Fibroblast of lung (primary cell): Measurements from ENCODE around the gene FAM156A. TPM values are rescaled to one million over a fixed set of nuclear protein-coding genes. Genes with fewer than 3 reads are reported as not detected.
"Not testable (repeated sequence)": the region's sequence is repeated elsewhere in the genome, so short reads cannot be mapped to it uniquely, and the experiment has no call there.

Experiments used
- DNase-seq, 2 donors: peaks; one replicate each; pipeline versions ENCODE4 v3.0.0 to v3.0.0-alpha.2; 2010; ENCODE audit warnings: low read depth in 2 of 2
- H2AFZ ChIP-seq: 2 replicates; pipeline ENCODE4 v1.5.1; 2012; ENCODE audit warnings: low read length, control low read depth, inconsistent platforms
- H3K27ac ChIP-seq: 2 replicates; pipeline ENCODE4 v1.5.1; 2011; ENCODE audit warnings: low read length, control low read depth; ENCODE audit not compliant: insufficient read depth
- H3K27me3 ChIP-seq: 2 replicates; pipeline ENCODE4 v1.5.1; 2011; ENCODE audit warnings: mild to moderate bottlenecking, low read length; ENCODE audit not compliant: control insufficient read depth, insufficient read depth
- H3K36me3 ChIP-seq: 2 replicates; pipeline ENCODE4 v1.5.1; 2011; ENCODE audit warnings: low read length; ENCODE audit not compliant: control insufficient read depth, insufficient read depth
- H3K4me1 ChIP-seq: 2 replicates; pipeline ENCODE4 v1.5.1; 2011; ENCODE audit warnings: low read length; ENCODE audit not compliant: control insufficient read depth, insufficient read depth; ENCODE audit errors: extremely low read depth
- H3K4me2 ChIP-seq: 2 replicates; pipeline ENCODE4 v1.5.1; 2011; ENCODE audit warnings: low read length, control low read depth; ENCODE audit not compliant: insufficient read depth; ENCODE audit errors: extremely low read depth
- H3K4me3 ChIP-seq, 4 experiments: fragments of 200-600 bp in 1 of 4; sonication (generic) in 1 of 4; replicated peaks in 1 of 4; 2 replicates each; pipeline ENCODE4 v1.5.1; 2011 to 2016; ENCODE audit warnings: low read length in 4 of 4, low read depth in 3 of 4, mild to moderate bottlenecking in 3 of 4, control low read depth in 2 of 4, inconsistent platforms in 1 of 4, mixed read lengths in 1 of 4; ENCODE audit not compliant: insufficient read depth in 1 of 4; ENCODE audit errors: control extremely low read depth in 1 of 4
- H3K79me2 ChIP-seq: 2 replicates; pipeline ENCODE4 v1.5.1; 2012; ENCODE audit warnings: mild to moderate bottlenecking, low read length, inconsistent platforms; ENCODE audit not compliant: control insufficient read depth, insufficient read depth
- H3K9ac ChIP-seq: 2 replicates; pipeline ENCODE4 v1.5.1; 2011; ENCODE audit warnings: mild to moderate bottlenecking, low read length, control low read depth; ENCODE audit not compliant: insufficient read depth
- H3K9me3 ChIP-seq: 2 replicates; pipeline ENCODE4 v1.5.1; 2012; ENCODE audit warnings: low read depth, low read length; ENCODE audit not compliant: control insufficient read depth, insufficient read depth
- H4K20me1 ChIP-seq: 2 replicates; pipeline ENCODE4 v1.5.1; 2011; ENCODE audit warnings: low read length; ENCODE audit not compliant: control insufficient read depth, insufficient read depth; ENCODE audit errors: extremely low read depth
- polyA plus RNA-seq, 2 donors: library from polyadenylated mRNA; depleted of rRNA in 1 of 2; stranded (reverse) in 1 of 2; unstranded in 1 of 2; fragments of >200 nt; gene quantifications; 2 replicates each; pipeline ENCODE4 v1.2.1, GENCODE V29; 2011 to 2012; ENCODE audit warnings: missing spikeins in 1 of 2
- total RNA-seq: library from RNA; depleted of rRNA; stranded (reverse); fragments of >200 nt; gene quantifications from 2 replicates; pipeline ENCODE4 v1.2.1, GENCODE V29; 2014

FAM156A gene
- total and polyA plus RNA-seq, 2 donors (not counting 1 experiment from before 2014, with no cell fraction given), result 7.6 to 18.8 TPM

DNA sequence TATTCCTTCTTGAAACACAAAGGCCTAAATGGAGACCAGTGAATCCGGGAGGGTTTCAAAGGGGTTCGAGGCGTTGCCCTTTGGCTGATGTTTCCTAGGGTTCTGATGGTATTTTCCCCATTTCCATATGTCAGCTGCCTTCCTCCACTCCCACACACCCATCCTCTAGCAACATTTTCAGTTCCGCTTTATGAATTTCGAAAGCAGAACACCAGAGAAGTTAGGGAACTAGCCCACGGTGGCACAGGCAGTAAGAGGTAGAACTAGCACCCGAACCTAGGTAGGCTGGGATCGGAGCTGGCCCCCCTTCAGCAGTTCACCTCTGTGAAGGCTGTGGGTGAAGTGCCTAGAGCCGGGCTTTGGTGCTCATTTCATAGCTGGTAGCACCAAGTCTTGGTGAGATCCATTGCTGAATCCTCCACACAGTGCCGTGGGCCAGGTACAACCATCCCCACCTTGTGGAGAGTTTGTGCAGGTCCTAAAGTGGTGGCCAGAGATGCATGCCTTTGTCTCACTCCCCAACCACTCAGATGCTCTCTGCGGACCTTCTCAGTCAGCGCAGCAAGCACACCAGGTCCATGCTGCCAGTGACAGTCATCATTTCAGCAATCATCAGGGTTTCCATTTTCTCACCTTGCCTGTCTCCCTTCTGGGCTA lies 48.9 kb downstream of the FAM156A start:
- H3K9ac ChIP-seq, H3K4me1 ChIP-seq, H3K36me3 ChIP-seq, H3K9me3 ChIP-seq, H3K4me3 ChIP-seq, H3K79me2 ChIP-seq, H3K4me2 ChIP-seq, DNase-seq, H3K27me3 ChIP-seq, H3K27ac ChIP-seq, H4K20me1 ChIP-seq, H2AFZ ChIP-seq: not testable (repeated sequence)

DNA sequence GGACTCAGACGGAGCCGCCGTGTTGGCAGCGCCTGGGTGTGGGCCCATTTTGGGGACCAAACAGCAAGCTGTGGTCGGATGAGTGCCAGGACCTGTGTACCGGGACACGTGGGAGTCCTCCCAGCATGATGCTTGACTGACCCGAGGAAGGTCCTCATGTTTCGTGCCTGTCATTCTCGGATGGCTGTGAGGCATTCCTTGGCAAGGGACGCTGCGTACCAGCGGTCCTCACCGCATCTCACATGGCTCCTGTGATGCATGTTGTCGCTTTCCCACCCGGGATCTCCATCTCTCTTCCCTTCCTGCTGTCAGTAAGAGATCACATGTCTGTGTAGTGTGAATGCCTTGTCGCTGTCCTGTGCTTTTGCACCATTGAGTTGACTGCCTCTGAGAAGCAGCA lies 50.4 kb downstream of the FAM156A start:
- H3K79me2 ChIP-seq, H3K27ac ChIP-seq, H3K36me3 ChIP-seq, H4K20me1 ChIP-seq, H3K9me3 ChIP-seq, H3K27me3 ChIP-seq, H3K4me2 ChIP-seq, H3K4me1 ChIP-seq, H2AFZ ChIP-seq, H3K4me3 ChIP-seq, H3K9ac ChIP-seq, DNase-seq: not testable (repeated sequence)

DNA sequence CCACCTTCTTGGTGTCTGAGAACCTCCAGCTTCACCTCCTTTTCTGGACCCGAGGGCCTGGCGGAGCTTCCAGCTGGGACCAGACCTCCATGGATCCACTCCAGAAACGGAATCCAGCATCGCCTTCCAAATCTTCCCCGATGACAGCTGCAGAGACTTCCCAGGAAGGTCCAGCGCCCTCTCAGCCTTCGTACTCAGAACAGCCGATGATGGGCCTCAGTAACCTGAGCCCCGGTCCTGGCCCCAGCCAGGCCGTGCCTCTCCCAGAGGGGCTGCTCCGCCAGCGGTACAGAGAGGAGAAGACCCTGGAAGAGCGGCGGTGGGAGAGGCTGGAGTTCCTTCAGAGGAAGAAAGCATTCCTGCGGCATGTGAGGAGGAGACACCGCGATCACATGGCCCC lies 51.2 kb downstream of the FAM156A start:
- not testable (repeated sequence) for H3K79me2 ChIP-seq, H3K27ac ChIP-seq, H3K9ac ChIP-seq

DNA sequence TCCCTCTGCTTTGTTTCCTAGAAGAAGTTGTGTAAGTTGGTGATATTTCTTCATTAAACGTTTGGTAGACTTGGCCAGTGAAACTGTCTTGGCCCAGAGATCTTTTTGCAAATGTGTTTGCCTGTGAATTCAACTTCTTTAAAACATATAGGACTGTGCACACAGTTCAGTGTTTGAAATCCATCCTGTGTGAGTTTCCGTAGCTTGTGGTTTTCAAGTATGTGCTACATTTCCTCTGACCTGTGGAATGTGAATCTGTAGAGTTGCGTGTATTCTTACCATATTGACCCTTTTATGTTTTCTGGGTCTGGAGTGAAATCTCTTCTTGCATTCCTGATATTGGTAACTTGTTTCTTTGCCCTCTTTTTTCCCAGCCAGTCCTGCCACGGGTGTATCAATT lies 52.2 kb downstream of the FAM156A start:
- not testable (repeated sequence) for DNase-seq, H3K79me2 ChIP-seq, H3K4me3 ChIP-seq

More for the DNA sequence above, 51.2 kb downstream of the FAM156A start:
- not testable (repeated sequence) for H4K20me1 ChIP-seq, H3K9me3 ChIP-seq, H3K27me3 ChIP-seq, DNase-seq, H3K4me2 ChIP-seq, H2AFZ ChIP-seq, H3K36me3 ChIP-seq, H3K4me1 ChIP-seq, H3K4me3 ChIP-seq

DNA sequence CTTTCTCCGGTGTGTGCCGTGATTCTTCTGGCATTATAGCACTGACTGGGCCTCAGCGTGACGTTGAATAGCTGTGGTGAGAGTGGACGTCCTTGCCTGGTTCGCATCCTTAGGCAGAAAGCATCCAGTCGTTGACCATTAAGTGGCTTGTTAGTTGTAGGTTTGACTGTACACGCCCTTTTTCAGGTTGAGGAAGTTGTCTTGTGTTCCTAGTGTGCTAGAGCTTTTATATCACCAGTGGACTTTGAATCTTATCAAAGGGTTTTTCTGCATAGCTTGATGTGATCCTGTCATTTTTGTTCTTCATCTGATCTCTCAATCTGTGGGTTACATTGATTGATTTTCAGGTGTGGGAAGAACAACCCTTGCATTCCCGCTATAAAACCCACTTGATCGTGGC lies 52.8 kb downstream of the FAM156A start:
- H3K4me3 ChIP-seq, H3K27me3 ChIP-seq, H3K4me2 ChIP-seq, DNase-seq, H3K27ac ChIP-seq, H3K36me3 ChIP-seq, H3K79me2 ChIP-seq, H3K4me1 ChIP-seq, H4K20me1 ChIP-seq, H2AFZ ChIP-seq, H3K9ac ChIP-seq, H3K9me3 ChIP-seq: not testable (repeated sequence)

More for the DNA sequence above, 52.2 kb downstream of the FAM156A start:
- not testable (repeated sequence) for H3K36me3 ChIP-seq, H2AFZ ChIP-seq, H4K20me1 ChIP-seq, H3K27ac ChIP-seq, H3K27me3 ChIP-seq, H3K9ac ChIP-seq, H3K4me1 ChIP-seq, H3K4me2 ChIP-seq, H3K9me3 ChIP-seq

Other genes starting within 250 kb of the FAM156A start
- gene SSX2B, start 207.3 kb downstream of the FAM156A start, total RNA-seq, result not detected in 2 replicates
- not detected in 2 replicates for gene SSX2B, start 207.3 kb downstream of the FAM156A start, polyA plus RNA-seq
- not detected in 2 replicates for gene SPANXN5, start 161.1 kb downstream of the FAM156A start, total RNA-seq
- gene SPANXN5, start 161.1 kb downstream of the FAM156A start, polyA plus RNA-seq, result not detected in 2 replicates
- not detected in 2 replicates for gene XAGE5, start 147.2 kb downstream of the FAM156A start, total RNA-seq
- not detected in 2 replicates for gene XAGE5, start 147.2 kb downstream of the FAM156A start, polyA plus RNA-seq
- gene XAGE3, start 90.4 kb downstream of the FAM156A start, total RNA-seq, result not detected in 2 replicates
- gene XAGE3, start 90.4 kb downstream of the FAM156A start, polyA plus RNA-seq, result not detected in 2 replicates
- 6.2 and 12.6 TPM in 2 replicates for gene FAM156B, start 61.2 kb downstream of the FAM156A start, total RNA-seq
- gene FAM156B, start 61.2 kb downstream of the FAM156A start, polyA plus RNA-seq, result 11.0 and 11.4 TPM in 2 replicates
- gene GPR173, start 90.3 kb upstream of the FAM156A start, total RNA-seq, result 2.3 and 5.6 TPM in 2 replicates
- 3.9 and 4.0 TPM in 2 replicates for gene GPR173, start 90.3 kb upstream of the FAM156A start, polyA plus RNA-seq
- gene TSPYL2, start 123.8 kb upstream of the FAM156A start, total RNA-seq, result 9.2 and 10.2 TPM in 2 replicates
- gene TSPYL2, start 123.8 kb upstream of the FAM156A start, polyA plus RNA-seq, result 14.6 and 21.0 TPM in 2 replicates
- 3.9 and 7.1 TPM in 2 replicates for gene KANTR, start 135.6 kb upstream of the FAM156A start, total RNA-seq
- gene KANTR, start 135.6 kb upstream of the FAM156A start, polyA plus RNA-seq, result 1.9 and 2.4 TPM in 2 replicates